Measurements from ENCODE around the gene SPACDR. TPM values are rescaled to one million over a fixed set of nuclear protein-coding genes. Genes with fewer than 3 reads are reported as not detected.
A peak's percentile ranks its signal among the peaks of the same experiment; 100 is the strongest.

SPACDR gene
- total RNA-seq, 1 experiment from 2014 or later = not detected

DNA sequence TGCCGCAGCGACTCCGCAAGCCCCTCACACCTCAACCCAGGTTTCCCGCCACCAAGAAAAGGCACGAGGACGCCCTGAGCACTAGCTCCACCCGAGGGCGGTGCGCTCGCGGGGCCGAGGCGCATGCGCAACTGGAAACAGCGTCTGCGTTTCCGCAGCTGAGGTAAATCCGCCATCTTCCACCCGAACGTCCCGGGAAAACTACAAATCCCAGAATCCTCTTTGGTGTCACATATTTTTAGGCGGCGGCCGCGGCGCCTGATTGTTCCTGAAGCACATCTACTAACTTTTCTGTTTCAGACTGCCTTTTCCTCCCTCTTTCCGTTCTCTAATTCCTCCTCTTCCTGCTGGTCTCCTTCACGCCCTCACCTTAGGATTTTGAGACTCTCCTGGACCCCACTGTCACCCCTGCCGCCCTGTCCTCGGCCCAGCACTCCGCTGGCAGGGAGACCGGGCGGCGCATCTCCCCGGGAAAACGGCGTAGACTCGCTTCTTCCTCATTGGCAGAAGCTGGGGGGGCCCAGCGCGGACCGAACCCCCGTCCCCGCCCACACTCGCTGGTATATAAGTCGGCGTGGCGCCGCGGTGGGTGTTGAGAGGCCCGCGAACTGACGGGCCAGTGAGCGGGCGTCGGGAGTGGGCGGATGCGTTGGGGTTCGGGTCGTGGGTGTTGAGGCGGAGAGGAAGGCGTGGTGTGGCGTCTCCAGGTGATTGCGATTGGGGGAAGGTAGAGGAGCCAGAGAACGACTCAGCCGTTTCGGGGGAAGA is 35.7 kb downstream of the SPACDR start, which contains the start of gene ZCWPW1:
ZCWPW1 (minus strand) TSS at position 505 of the 768 bp plus-strand sequence. CDS start 8,054 bp downstream, outside the sequence.
- in situ Hi-C loops (cut with HindIII; ENCODE audit: low sequenced_read_pairs) = no loop called here
- peak; percentile 97 for DNase-seq (ENCODE audit: low spot score)

DNA sequence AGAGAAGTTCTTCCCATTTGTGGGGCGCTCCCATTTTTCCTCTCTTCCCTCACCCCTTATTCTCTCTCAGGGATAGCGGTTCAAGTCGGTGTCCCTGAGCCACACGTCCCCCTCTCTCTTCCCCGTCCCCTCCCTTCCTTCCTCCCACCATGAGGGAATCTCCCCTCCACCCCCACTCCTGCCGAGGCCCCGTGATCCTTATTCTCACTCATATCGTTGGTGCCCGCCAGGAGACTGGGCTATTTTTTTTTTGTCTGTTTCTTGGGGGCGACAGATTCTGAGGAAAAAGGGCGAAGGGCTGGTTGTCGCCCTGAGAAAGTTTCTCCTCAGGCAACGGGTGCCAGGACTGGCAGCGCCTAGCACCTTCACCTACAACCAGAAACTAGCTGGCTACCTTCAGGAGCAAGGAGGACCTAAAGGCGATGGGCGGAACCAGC is 36.3 kb downstream of the SPACDR start:
- no peak for DNase-seq (ENCODE audit: low spot score)
- in situ Hi-C loops (cut with HindIII; ENCODE audit: low sequenced_read_pairs) = no loop called here

DNA sequence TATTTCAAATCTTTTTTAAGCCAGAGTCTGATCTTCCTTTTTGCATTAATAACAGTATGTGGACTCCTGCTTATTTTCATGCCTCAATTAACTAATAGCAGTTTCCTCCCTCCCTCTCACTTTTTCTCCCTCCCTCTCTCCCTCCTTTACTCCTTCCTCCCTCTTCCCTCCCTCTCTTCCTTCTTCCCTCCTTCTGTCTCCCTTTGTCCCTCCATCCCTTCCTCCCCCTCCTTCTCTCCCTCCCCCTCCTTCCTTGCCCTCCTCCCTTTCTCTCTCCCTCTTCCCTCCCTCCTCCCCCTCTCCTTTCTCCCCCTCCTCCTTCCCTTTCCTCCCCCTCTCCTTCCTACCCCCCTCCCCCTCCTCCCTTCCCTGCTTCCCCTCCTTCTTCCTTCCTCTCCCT is 37.5 kb downstream of the SPACDR start:
- in situ Hi-C loops (cut with HindIII; ENCODE audit: low sequenced_read_pairs) = no loop called here
- DNase-seq (ENCODE audit: low spot score) = no peak

DNA sequence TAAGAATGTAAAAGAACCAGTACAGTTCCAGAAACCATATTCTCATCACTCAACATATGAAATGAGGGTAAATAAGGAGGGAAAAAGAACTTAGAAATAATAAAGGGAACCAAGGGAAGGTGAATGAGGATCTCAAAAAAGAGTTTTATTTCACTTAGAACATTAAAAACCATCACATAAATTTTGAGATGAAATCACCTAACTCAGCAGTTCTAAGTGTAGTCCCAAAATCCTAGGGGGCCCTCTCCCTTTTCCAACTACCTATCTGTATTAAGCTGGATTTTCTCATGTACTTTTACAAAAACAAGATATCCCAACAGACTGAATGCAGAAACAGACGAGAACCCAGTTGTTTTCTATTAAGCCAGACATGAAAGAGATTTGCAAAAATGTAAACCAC is 38.7 kb downstream of the SPACDR start:
- in situ Hi-C loops (cut with HindIII; ENCODE audit: low sequenced_read_pairs) = no loop called here
- no peak for DNase-seq (ENCODE audit: low spot score)

DNA sequence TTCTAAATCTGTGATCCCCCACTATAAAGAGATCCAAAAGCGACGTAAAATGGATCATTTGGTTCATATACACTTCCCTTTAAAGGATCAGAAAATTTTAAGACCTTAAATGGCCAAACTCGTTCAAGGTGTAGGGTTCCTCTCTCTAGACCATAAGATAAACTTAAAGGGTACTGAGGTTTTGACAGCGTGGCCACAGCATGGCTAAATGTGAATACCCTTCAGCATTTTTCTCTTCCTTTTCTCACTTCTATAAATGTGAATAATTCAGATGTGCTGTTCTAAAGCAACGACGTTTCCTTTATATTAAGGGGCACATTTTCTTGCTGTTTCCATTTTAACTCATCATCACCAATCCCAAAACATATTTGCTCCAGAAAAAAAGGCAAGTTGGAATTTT is 40.7 kb downstream of the SPACDR start:
- no peak for DNase-seq (ENCODE audit: low spot score)
- in situ Hi-C loops (cut with HindIII; ENCODE audit: low sequenced_read_pairs) = no loop called here

DNA sequence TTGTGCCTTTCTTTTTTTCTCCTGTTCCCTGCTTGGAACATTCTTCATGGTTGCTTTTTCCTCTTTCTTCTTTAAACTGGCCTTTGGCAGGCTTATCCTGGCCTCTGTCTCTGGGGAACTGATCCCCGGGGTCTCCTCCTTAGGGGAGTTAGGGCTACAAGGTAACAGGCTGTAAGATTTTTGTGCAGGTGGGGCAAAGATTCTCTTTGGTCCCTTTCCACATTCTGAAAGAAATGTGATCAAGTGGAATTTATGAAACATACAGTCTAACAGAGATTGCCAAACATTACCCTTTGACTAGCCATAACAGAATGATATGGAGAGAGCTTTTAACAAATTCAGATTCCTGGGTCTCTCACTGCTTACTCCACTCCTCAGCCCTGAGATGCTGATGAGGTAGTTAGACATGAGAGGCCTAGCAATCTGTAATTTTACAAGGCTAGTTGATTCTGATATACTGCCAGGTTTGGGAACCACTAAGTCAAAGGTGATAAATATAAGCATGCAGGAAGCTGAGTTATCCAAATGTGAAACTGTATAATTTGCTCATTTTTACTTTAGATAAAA is 44.3 kb downstream of the SPACDR start:
- in situ Hi-C loops (cut with HindIII; ENCODE audit: low sequenced_read_pairs) = no loop called here

DNA sequence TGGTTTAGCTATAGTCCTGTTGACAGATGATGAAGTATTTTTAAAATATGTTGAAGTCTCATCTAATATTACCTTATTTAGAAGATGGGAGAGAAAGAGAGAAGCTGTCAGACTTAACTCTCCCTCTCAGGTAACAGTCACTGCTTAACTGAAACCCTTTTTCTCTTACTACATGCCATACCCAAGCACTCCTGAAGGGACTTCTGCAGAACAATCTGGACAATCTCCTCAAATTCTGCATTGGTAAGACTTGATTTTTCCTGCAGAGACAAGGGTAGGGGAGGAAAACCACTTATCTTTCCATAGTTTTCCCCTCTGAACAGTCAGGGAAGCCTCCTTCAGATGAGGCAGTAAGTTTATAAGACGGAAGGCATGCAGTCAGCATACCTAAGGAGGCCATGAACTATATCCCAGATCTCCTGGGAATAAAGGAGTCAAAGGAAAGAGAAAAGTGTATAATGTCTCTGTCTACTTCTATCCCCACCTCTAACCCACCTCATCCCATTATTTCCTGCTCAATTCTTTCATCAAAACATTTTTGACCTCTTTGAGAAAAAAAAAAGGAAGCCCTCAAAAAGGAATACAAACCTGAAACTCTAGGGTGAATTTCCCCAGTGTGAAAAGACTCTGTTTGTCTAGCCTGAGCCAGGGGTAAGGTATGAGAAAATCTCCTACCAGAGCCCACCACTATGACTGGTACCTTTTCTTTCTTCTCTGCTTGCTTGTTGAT is 45.0 kb downstream of the SPACDR start:
- in situ Hi-C loops (cut with HindIII; ENCODE audit: low sequenced_read_pairs) = no loop called here
- no peak for DNase-seq (ENCODE audit: low spot score)

More for the DNA sequence above, 44.3 kb downstream of the SPACDR start:
- no peak for DNase-seq (ENCODE audit: low spot score)

DNA sequence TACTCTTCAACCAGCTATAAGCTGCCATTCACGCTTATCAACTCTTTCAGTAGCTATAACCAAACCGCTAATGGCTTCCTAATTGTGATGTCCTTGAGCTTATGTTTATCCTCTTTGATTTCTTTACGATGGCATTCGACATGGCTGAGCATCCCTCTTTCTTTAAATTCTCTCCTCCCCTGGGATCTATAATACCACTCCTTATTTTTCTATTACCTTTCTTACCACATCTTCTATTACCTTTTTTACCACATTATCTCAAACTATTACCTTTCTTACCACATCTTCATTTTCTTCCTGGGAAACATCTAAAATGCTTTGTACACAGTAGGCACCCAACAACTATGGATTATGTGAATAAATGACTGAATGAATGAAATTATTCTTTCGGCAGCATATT is 48.6 kb downstream of the SPACDR start:
- no peak for DNase-seq (ENCODE audit: low spot score)
- in situ Hi-C loops (cut with HindIII; ENCODE audit: low sequenced_read_pairs) = no loop called here

DNA sequence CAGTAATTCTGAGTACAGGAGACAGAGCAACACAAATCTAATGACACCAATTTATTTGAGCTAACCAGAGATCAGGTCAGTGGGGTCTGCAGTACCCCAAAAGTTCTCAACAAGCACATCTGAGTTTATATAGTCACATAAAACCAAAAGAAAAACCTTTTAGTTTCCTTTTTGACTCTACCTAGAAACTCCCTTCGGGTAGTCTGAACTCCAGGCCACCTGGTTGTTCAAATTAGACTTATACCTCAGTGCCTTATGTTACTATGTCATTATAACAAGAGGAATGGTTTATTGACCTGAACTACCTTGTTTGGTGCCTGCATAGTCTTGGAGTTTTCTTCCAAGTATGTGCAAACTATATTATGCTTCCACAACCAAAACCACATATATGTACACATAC is 50.2 kb downstream of the SPACDR start:
- in situ Hi-C loops (cut with HindIII; ENCODE audit: low sequenced_read_pairs) = no loop called here
- no peak for DNase-seq (ENCODE audit: low spot score)

DNA sequence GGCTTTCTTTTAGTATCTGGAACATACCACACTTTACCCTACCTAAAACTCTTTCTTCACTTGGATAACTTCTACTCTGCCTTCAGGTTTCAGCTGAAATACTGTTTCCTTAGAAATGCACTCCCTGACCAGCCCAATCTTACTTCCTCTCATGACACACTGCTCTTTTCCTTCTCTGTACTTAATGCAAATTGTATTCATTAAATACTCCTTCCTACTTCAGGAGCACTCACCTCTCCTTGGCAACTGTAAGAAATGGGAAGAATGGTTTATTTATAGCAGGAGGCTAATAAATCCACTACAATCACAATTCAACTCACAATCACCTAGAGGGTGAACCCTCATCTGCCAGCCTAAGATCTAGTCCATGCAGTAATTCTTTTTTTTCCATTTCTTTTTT is 50.7 kb downstream of the SPACDR start:
- in situ Hi-C loops (cut with HindIII; ENCODE audit: low sequenced_read_pairs) = no loop called here

DNA sequence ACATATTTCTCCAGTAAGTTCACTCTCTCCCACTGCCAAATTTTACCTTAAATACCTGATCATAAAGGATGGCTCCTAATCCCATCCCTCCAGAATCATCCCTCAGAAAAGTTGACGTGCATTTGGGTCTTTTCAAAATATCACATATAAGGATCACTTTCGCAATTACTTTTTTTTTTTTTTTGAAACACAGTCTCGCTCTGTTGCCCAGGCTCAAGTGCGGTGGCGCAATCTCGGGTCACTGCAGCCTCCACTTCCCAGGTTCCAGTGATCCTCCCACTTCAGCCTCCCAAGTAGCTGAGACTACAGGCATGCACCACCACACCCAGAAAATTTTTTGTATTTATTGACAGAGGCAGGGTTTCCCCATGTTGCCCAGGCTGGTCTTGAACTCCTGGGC is 53.0 kb downstream of the SPACDR start:
- in situ Hi-C loops (cut with HindIII; ENCODE audit: low sequenced_read_pairs) = no loop called here
- DNase-seq (ENCODE audit: low spot score) = no peak

More for the DNA sequence above, 50.7 kb downstream of the SPACDR start:
- DNase-seq (ENCODE audit: low spot score) = no peak

DNA sequence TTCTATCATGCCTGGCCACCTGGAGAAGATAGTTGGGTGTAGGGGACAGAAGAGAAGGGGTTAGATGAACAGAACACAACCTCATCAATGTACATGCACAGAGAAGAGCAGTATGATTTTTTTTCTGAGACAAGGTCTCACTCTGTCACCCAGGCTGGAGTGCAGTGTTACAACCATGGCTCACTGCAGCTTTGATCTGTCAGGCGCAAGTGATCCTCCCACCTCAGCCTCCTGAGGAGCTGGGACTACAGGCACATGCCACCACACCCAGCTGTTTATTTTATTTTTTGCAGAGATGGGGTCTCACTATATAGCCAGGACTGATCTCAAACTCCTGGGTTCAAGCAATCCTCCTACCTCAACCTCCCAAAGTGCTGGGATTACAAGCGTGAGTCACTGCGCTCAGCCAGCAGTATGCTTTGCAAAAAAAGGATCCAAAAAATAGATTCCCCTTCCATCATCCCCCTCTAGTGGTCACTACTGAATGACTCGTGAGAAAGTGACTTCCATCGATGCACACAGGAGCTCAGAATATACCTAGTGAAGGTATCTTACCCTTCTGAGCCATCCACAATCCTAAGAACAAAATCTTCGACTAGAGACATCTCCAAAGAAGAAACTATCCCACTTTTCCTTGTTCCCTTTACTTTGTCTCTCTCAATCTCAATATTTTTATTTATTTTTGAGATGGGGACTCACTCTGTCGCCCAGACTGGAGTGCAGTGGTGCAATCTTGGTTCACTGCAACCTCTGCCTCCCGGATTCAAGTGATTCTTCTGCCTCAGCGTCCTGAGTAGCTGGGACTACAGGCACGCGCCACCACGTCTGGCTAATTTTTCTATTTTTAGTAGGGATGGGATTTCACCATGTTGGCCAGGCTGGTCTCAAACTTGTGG is 56.5 kb downstream of the SPACDR start:
- in situ Hi-C loops (cut with HindIII; ENCODE audit: low sequenced_read_pairs) = no loop called here
- peak; percentile 92 for DNase-seq (ENCODE audit: low spot score)

DNA sequence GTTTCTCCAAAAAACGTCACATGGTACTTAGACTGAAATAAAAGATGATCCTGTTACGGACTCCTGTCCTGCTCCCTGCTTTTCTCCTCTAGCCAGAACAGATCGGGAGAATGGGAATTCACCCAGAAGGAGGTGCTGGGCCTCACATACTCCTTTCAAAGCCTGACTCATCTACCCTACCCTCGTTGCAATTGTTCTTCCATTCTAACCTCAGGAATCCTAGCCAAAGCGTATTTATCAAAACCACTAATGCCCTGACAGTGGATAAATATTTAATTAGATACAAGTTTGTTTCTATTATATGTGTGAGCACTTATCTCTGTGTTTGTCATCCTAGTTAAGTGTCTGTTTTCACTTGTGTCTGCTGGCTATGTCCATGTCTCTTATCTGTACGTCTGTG is 57.3 kb downstream of the SPACDR start:
- in situ Hi-C loops (cut with HindIII; ENCODE audit: low sequenced_read_pairs) = no loop called here
- no peak for DNase-seq (ENCODE audit: low spot score)

Other genes starting within 250 kb of the SPACDR start
- not detected in 2 replicates for gene PVRIG, start 244.3 kb downstream of the SPACDR start, total RNA-seq (2014; rRNA removed; shearing (Covaris generic))
- gene SPDYE3, start 156.6 kb downstream of the SPACDR start, total RNA-seq (2014; rRNA removed; shearing (Covaris generic)) = not detected in 2 replicates
- gene PILRB, start 106.1 kb downstream of the SPACDR start, total RNA-seq (2014; rRNA removed; shearing (Covaris generic)) = 14.7 and 21.5 TPM in 2 replicates
- gene PILRA, start 90.8 kb downstream of the SPACDR start, total RNA-seq (2014; rRNA removed; shearing (Covaris generic)) = 1.6 TPM in 1 of 2 replicates, not detected in the other
- 0.54 and 0.62 TPM in 2 replicates for gene ZCWPW1, start 35.6 kb downstream of the SPACDR start, total RNA-seq (2014; rRNA removed; shearing (Covaris generic))
- 42.5 and 57.7 TPM in 2 replicates for gene MEPCE, start 34.4 kb downstream of the SPACDR start, total RNA-seq (2014; rRNA removed; shearing (Covaris generic))
- gene PPP1R35, start 27.8 kb downstream of the SPACDR start, total RNA-seq (2014; rRNA removed; shearing (Covaris generic)) = 56.1 and 59.4 TPM in 2 replicates
- gene TSC22D4, start 15.0 kb upstream of the SPACDR start, total RNA-seq (2014; rRNA removed; shearing (Covaris generic)) = 80.1 and 118 TPM in 2 replicates
- gene NYAP1, start 19.7 kb upstream of the SPACDR start, total RNA-seq (2014; rRNA removed; shearing (Covaris generic)) = 17.3 and 23.0 TPM in 2 replicates
- 42.3 and 47.0 TPM in 2 replicates for gene AGFG2, start 74.9 kb upstream of the SPACDR start, total RNA-seq (2014; rRNA removed; shearing (Covaris generic))
- gene SAP25, start 109.6 kb upstream of the SPACDR start, total RNA-seq (2014; rRNA removed; shearing (Covaris generic)) = not detected in 2 replicates
- 6.5 and 12.1 TPM in 2 replicates for gene LRCH4, start 121.9 kb upstream of the SPACDR start, total RNA-seq (2014; rRNA removed; shearing (Covaris generic))
- 0.78 TPM in 1 of 2 replicates, not detected in the other for gene FBXO24, start 122.1 kb upstream of the SPACDR start, total RNA-seq (2014; rRNA removed; shearing (Covaris generic))
- 72.9 and 82.8 TPM in 2 replicates for gene PCOLCE, start 138.1 kb upstream of the SPACDR start, total RNA-seq (2014; rRNA removed; shearing (Covaris generic))
- gene MOSPD3, start 148.3 kb upstream of the SPACDR start, total RNA-seq (2014; rRNA removed; shearing (Covaris generic)) = 12.9 and 52.9 TPM in 2 replicates
- 1.1 and 1.7 TPM in 2 replicates for gene TFR2, start 177.3 kb upstream of the SPACDR start, total RNA-seq (2014; rRNA removed; shearing (Covaris generic))
- 0.14 TPM in 1 of 2 replicates, not detected in the other for gene ACTL6B, start 192.2 kb upstream of the SPACDR start, total RNA-seq (2014; rRNA removed; shearing (Covaris generic))
- 232 and 241 TPM in 2 replicates for gene GNB2, start 209.5 kb upstream of the SPACDR start, total RNA-seq (2014; rRNA removed; shearing (Covaris generic))
- gene GIGYF1, start 230.0 kb upstream of the SPACDR start, total RNA-seq (2014; rRNA removed; shearing (Covaris generic)) = 20.6 and 28.1 TPM in 2 replicates
- gene POP7, start 241.9 kb upstream of the SPACDR start, total RNA-seq (2014; rRNA removed; shearing (Covaris generic)) = 116 and 136 TPM in 2 replicates